Ovary (tissue), 3 donors: ENCODE results near the gene PRKCE.

Experiments
- POLR2A ChIP-seq: fragments of 450-650 bp; IDR thresholded peaks from one replicate; pipeline ENCODE4 v1.6.1; 2017; ENCODE audit warnings: antibody characterized with exemption, mild to moderate bottlenecking, moderate library complexity
- TF ChIP-seq, protein P1 (sequence below), 3 donors: fragments of 450-650 bp in 2 of 3; fragments of 200-600 bp in 1 of 3; IDR thresholded peaks; one replicate each; pipeline versions ENCODE4 v1.5.1 to v1.8.0; 2016 to 2022; ENCODE audit warnings: antibody characterized with exemption in 3 of 3, mild to moderate bottlenecking in 1 of 3
- donor health status: DM: no; HTN: no; CAD: no.

- TF ChIP-seq, protein P1, sequence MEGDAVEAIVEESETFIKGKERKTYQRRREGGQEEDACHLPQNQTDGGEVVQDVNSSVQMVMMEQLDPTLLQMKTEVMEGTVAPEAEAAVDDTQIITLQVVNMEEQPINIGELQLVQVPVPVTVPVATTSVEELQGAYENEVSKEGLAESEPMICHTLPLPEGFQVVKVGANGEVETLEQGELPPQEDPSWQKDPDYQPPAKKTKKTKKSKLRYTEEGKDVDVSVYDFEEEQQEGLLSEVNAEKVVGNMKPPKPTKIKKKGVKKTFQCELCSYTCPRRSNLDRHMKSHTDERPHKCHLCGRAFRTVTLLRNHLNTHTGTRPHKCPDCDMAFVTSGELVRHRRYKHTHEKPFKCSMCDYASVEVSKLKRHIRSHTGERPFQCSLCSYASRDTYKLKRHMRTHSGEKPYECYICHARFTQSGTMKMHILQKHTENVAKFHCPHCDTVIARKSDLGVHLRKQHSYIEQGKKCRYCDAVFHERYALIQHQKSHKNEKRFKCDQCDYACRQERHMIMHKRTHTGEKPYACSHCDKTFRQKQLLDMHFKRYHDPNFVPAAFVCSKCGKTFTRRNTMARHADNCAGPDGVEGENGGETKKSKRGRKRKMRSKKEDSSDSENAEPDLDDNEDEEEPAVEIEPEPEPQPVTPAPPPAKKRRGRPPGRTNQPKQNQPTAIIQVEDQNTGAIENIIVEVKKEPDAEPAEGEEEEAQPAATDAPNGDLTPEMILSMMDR (IDR thresholded peaks at IDR 0.05): no peak
- no peak for TF ChIP-seq POLR2A
Measured at GRCh38 chr2:45699032-45699658, 47.7 kb downstream of the PRKCE start.
